ENCODE measurements around the gene NF1. TPM values are rescaled to one million over a fixed set of nuclear protein-coding genes. Genes with fewer than 3 reads are reported as not detected.

Gene NF1
- total RNA-seq, 1 donor from 2014 or later = 58.7 TPM

DNA sequence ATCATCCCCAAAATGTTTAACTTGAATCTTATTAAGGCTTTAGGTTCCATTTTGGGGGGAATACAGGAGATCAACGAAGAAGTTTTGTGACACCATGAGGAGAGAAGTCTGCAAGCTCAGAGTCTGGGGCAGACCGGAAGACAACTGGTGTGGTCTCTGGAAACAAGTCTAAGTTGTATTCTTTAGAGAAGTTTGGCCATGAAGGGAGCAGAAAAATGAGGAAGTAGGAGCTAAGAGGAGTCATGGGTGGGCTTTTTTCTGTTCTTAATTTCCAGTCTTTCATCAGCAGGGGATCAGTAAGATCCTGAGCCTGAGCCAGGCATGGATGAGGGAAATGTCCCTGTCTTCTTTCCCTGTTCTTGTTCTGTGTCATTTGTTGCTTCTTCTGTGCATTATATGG is 35.8 kb upstream of the NF1 start:
- no peak for DNase-seq (ENCODE audit: extremely low spot score in 2 of 2)
- H3K9me3 ChIP-seq = no peaks in the 10 kb centered on the region
- H3K4me1 ChIP-seq = no peaks in the 10 kb centered on the region
- H3K27me3 ChIP-seq = no peaks in the 10 kb centered on the region
- H3K36me3 ChIP-seq = no peaks in the 10 kb centered on the region
- H3K27ac ChIP-seq = no peak overlapping the region
- H3K4me3 ChIP-seq = no peak overlapping the region
- intact Hi-C loops (cut with DNase I) = no loop called here
- TF ChIP-seq POLR2AphosphoS5 (IDR thresholded peaks at IDR 0.05; ENCODE audit: insufficient read depth in 1 of 2, low read depth in 1 of 2) = no peak
- TF ChIP-seq POLR2A (IDR thresholded peaks at IDR 0.05) = no peak
- TF ChIP-seq, protein P1, sequence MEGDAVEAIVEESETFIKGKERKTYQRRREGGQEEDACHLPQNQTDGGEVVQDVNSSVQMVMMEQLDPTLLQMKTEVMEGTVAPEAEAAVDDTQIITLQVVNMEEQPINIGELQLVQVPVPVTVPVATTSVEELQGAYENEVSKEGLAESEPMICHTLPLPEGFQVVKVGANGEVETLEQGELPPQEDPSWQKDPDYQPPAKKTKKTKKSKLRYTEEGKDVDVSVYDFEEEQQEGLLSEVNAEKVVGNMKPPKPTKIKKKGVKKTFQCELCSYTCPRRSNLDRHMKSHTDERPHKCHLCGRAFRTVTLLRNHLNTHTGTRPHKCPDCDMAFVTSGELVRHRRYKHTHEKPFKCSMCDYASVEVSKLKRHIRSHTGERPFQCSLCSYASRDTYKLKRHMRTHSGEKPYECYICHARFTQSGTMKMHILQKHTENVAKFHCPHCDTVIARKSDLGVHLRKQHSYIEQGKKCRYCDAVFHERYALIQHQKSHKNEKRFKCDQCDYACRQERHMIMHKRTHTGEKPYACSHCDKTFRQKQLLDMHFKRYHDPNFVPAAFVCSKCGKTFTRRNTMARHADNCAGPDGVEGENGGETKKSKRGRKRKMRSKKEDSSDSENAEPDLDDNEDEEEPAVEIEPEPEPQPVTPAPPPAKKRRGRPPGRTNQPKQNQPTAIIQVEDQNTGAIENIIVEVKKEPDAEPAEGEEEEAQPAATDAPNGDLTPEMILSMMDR (IDR thresholded peaks at IDR 0.05) = no peak

GRCh38 chr17:31060791-31061550 is 33.8 kb upstream of the NF1 start:
- Histone ChIP-seq H3K4me3 (no peak overlapping the region), H3K4me1 (no peaks in the 10 kb centered on the region), H3K27ac (no peak overlapping the region), H3K27me3 (no peaks in the 10 kb centered on the region), H3K36me3 (no peaks in the 10 kb centered on the region), H3K9me3 (no peaks in the 10 kb centered on the region)
- TF ChIP-seq, protein P1 (IDR thresholded peaks at IDR 0.05) = no peak
- TF ChIP-seq POLR2AphosphoS5 (IDR thresholded peaks at IDR 0.05; ENCODE audit: insufficient read depth in 1 of 2, low read depth in 1 of 2) (no peak), POLR2A (IDR thresholded peaks at IDR 0.05) (no peak)
- DNase-seq (ENCODE audit: extremely low spot score in 2 of 2) = no peak
- intact Hi-C loops (cut with DNase I) = no loop called here

- Histone ChIP-seq H3K9me3 (no peaks in the 10 kb centered on the region), H3K27me3 (no peaks in the 10 kb centered on the region), H3K4me3 (no peak overlapping the region), H3K4me1 (no peaks in the 10 kb centered on the region), H3K36me3 (no peaks in the 10 kb centered on the region), H3K27ac (no peak overlapping the region)
- DNase-seq (ENCODE audit: extremely low spot score in 2 of 2) = no peak
- intact Hi-C loops (cut with DNase I) = no loop called here
- TF ChIP-seq, protein P1 (IDR thresholded peaks at IDR 0.05) = no peak
- TF ChIP-seq POLR2AphosphoS5 (IDR thresholded peaks at IDR 0.05; ENCODE audit: insufficient read depth in 1 of 2, low read depth in 1 of 2) (no peak), POLR2A (IDR thresholded peaks at IDR 0.05) (no peak)
Observed at GRCh38 chr17:31061678-31062077, 33.1 kb upstream of the NF1 start.

- Histone ChIP-seq H3K4me1 (no peaks in the 10 kb centered on the region), H3K9me3 (no peaks in the 10 kb centered on the region), H3K27ac (no peak overlapping the region), H3K4me3 (no peak overlapping the region), H3K36me3 (no peaks in the 10 kb centered on the region), H3K27me3 (no peaks in the 10 kb centered on the region)
- DNase-seq (ENCODE audit: extremely low spot score in 2 of 2) = no peak
- TF ChIP-seq POLR2A (IDR thresholded peaks at IDR 0.05) = no peak
- TF ChIP-seq, protein P1 (IDR thresholded peaks at IDR 0.05) = no peak
- TF ChIP-seq POLR2AphosphoS5 (IDR thresholded peaks at IDR 0.05; ENCODE audit: insufficient read depth in 1 of 2, low read depth in 1 of 2) = no peak
- intact Hi-C loops (cut with DNase I) = no loop called here
Observed at GRCh38 chr17:31062346-31062745, 32.4 kb upstream of the NF1 start.

- Histone ChIP-seq H3K9me3 (no peaks in the 10 kb centered on the region), H3K4me3 (no peak overlapping the region), H3K4me1 (peaks cover 6% of the 10 kb centered on the region), H3K27me3 (no peaks in the 10 kb centered on the region), H3K36me3 (no peaks in the 10 kb centered on the region), H3K27ac (no peak overlapping the region)
- TF ChIP-seq POLR2A (IDR thresholded peaks at IDR 0.05) (no peak), POLR2AphosphoS5 (IDR thresholded peaks at IDR 0.05; ENCODE audit: insufficient read depth in 1 of 2, low read depth in 1 of 2) (no peak)
- TF ChIP-seq, protein P1 (IDR thresholded peaks at IDR 0.05) = no peak
- intact Hi-C loops (cut with DNase I) = no loop called here
- DNase-seq (ENCODE audit: extremely low spot score in 2 of 2) = no peak
Observed at GRCh38 chr17:31064707-31065106, 30.1 kb upstream of the NF1 start.
